OCI-LY3 (cell line): ENCODE measurements around the gene SEMA5A.

Source experiments
- CTCF ChIP-seq: fragments of 200-600, 300-600 bp; sonication (generic); IDR thresholded peaks from 2 replicates; pipeline ENCODE4 v1.5.1; 2014; ENCODE audit warnings: antibody characterized with exemption, low read length, low read depth
- EZH2phosphoT487 ChIP-seq: fragments of 200-600 bp; shearing (Covaris generic); IDR thresholded peaks from 2 replicates; pipeline ENCODE4 v1.6.1; 2018; ENCODE audit warnings: antibody characterized with exemption, mixed run types, low read depth

- TF ChIP-seq CTCF (no peak), EZH2phosphoT487 (no peak)
Observed at GRCh38 chr5:9444346-9444745, 101.5 kb downstream of the SEMA5A start.
